Mesothelial cell of epicardium (in vitro differentiated cells): ENCODE results near the gene EIF3B. TPM values are rescaled to one million over a fixed set of nuclear protein-coding genes. Genes with fewer than 3 reads are reported as not detected.
A peak's percentile ranks its signal among the peaks of the same experiment; 100 is the strongest.
"Not testable (repeated sequence)": the region's sequence is repeated elsewhere in the genome, so short reads cannot be mapped to it uniquely, and the experiment has no call there.

Experiments used
- DNase-seq, 2 experiments: peaks; one replicate each; pipeline ENCODE4 v3.0.0; 2021; ENCODE audit warnings: low spot score in 2 of 2; ENCODE audit not compliant: unreplicated experiment in 2 of 2
- H3K27ac Mint-ChIP-seq: 2 replicates; pipeline ENCODE4 v1.8.0; 2021; ENCODE audit warnings: mixed read lengths
- H3K27me3 Mint-ChIP-seq: 2 replicates; pipeline ENCODE4 v1.8.0; 2021; ENCODE audit warnings: low read depth, mixed read lengths
- H3K36me3 Mint-ChIP-seq: 2 replicates; pipeline ENCODE4 v1.8.0; 2021; ENCODE audit warnings: mixed read lengths
- H3K4me1 Mint-ChIP-seq: 2 replicates; pipeline ENCODE4 v1.8.0; 2021; ENCODE audit warnings: mixed read lengths
- H3K4me3 Mint-ChIP-seq: 2 replicates; pipeline ENCODE4 v1.8.0; 2021; ENCODE audit warnings: mild to moderate bottlenecking, moderate library complexity, mixed read lengths
- H3K9me3 Mint-ChIP-seq: 2 replicates; pipeline ENCODE4 v1.8.0; 2021; ENCODE audit warnings: mixed read lengths
- total RNA-seq: library from RNA; stranded (reverse); gene quantifications from 3 replicates; pipeline ENCODE4 v1.2.1, GENCODE V29; 2021
- TF ChIP-seq, protein P1 (sequence below): fragments of 200-600 bp; sonication (generic); IDR thresholded peaks from one replicate; pipeline ENCODE4 v1.5.0; 2021; ENCODE audit warnings: antibody characterized with exemption; ENCODE audit not compliant: unreplicated experiment

EIF3B gene
- total RNA-seq: 198 to 200 TPM (median 199 TPM) in 3 replicates

DNA sequence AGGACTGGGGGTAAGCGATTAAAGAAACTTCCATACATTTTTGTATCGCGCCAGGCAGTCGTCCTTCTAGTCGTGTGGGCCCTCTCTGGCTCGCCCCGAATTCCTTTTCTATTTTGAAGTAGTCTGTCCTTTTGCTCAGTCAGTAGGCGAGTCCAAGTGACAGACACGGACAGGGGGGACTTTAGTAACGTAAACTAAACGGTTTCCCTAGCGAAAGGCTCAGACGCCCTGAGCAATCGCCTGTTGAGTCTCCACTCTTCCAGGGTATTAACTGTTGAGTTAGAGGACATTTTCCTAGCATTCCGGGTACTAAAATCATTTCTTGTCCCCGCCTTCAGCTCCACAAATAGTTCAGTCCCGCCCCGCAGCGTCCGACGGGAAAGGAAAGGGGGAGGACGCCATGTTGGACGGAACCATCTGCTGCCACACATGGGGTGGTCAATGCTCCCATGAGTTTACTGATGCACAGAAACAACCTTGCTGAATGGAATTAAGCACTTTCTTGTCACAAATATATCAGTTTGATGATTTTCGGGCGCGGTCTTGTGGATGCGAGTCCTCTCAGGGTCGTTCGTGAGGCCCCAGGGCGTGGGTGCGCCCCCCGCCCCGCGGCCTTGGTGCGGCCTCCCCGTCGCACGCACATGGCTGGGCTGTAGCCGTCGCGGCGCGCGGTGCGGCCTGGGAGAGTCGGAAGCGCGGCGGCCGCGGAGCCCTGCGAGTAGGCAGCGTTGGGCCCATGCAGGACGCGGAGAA is at the start of gene EIF3B:
TSS of gene EIF3B (plus strand) at position 642 of the 753 bp plus-strand sequence. CDS start at position 737, 95 bp downstream.
- peak; percentile 79 to 86 for DNase-seq
- Mint-ChIP-seq H3K4me3 (peak within 1 kb of the TSS; percentile 88), H3K36me3 (peaks cover 3% of the 10 kb centered on the region), H3K27me3 (no peaks in the 10 kb centered on the region), H3K27ac (peak within 1 kb of the TSS; percentile 100), H3K9me3 (no peaks in the 10 kb centered on the region), H3K4me1 (peaks cover 24% of the 10 kb centered on the region)
- TF ChIP-seq, protein P1, sequence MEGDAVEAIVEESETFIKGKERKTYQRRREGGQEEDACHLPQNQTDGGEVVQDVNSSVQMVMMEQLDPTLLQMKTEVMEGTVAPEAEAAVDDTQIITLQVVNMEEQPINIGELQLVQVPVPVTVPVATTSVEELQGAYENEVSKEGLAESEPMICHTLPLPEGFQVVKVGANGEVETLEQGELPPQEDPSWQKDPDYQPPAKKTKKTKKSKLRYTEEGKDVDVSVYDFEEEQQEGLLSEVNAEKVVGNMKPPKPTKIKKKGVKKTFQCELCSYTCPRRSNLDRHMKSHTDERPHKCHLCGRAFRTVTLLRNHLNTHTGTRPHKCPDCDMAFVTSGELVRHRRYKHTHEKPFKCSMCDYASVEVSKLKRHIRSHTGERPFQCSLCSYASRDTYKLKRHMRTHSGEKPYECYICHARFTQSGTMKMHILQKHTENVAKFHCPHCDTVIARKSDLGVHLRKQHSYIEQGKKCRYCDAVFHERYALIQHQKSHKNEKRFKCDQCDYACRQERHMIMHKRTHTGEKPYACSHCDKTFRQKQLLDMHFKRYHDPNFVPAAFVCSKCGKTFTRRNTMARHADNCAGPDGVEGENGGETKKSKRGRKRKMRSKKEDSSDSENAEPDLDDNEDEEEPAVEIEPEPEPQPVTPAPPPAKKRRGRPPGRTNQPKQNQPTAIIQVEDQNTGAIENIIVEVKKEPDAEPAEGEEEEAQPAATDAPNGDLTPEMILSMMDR: no peak

DNA sequence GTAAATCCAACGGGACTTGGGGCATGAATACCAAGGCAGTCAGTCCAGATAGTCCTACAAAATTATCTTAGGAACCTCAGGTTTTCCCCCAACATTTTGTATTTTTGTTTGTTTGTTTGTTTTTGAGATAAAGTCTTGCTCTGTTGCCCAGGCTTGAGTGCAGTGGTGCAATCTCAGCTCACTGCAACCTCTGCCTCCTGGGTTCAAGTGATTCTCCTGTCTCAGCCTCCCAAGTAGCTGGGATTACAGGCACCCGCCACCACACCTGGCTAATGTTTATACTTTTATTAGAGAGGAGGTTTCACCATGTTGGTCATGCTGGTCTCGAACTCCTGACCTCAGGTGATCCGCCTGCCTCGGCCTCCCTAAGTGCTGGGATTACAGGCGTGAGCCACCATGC is 49.4 kb upstream of the EIF3B start:
- H3K4me1 Mint-ChIP-seq: peaks cover 43% of the 10 kb centered on the region
- not testable (repeated sequence) for DNase-seq, H3K4me3 Mint-ChIP-seq, H3K27me3 Mint-ChIP-seq, H3K36me3 Mint-ChIP-seq, H3K9me3 Mint-ChIP-seq
- peak overlapping the region; percentile 99 for H3K27ac Mint-ChIP-seq

DNA sequence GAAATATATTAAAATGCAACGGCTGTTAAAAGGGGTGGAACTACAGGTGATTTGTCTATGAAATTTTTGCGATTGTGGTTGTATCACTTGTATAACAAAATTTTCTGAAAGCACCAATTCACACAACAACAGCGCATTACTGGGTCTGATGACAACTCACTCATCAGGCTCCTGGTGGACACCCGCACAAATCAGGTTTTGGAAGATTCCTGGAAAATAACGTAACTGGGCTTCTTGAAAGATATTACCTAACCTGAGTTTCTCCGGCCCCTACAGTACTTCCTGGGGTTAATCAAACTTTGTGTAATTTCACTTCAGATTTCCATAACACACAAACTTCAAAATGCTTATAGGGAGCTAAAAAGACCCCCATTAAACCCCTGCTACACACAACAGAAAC is 47.9 kb upstream of the EIF3B start:
- TF ChIP-seq, protein P1: no peak
- DNase-seq: no peak
- H3K4me1 Mint-ChIP-seq: peaks cover 38% of the 10 kb centered on the region
- no peaks in the 10 kb centered on the region for H3K27me3 Mint-ChIP-seq
- H3K9me3 Mint-ChIP-seq: no peaks in the 10 kb centered on the region
- H3K27ac Mint-ChIP-seq: peak overlapping the region; percentile 99
- peaks cover 4% of the 10 kb centered on the region for H3K36me3 Mint-ChIP-seq
- H3K4me3 Mint-ChIP-seq: peak overlapping the region; percentile 40

DNA sequence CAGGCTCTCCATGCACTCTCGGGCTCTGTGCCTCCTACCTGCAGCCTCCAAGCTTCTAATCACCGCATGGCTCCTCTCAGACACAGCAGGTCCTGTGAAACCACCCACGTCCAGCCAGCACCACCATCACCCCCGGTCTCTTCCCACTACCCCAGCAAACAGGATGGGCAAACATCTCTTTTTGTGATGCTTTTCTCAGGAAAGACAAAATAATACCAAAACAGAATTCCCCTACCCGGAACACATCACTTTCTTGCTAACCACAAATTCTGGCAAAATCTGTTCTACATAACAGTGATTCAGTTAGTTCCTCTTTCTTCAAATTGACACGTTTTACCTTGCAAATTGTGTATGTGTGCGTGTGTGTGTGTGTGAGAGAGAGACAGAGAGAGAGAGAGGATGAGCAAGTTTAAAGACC is 46.9 kb upstream of the EIF3B start:
- Mint-ChIP-seq H3K4me1 (peaks cover 47% of the 10 kb centered on the region), H3K27ac (peak overlapping the region; percentile 88), H3K27me3 (no peaks in the 10 kb centered on the region), H3K9me3 (no peaks in the 10 kb centered on the region), H3K4me3 (no peak overlapping the region), H3K36me3 (peaks cover 2% of the 10 kb centered on the region)
- TF ChIP-seq, protein P1: no peak
- no peak for DNase-seq

DNA sequence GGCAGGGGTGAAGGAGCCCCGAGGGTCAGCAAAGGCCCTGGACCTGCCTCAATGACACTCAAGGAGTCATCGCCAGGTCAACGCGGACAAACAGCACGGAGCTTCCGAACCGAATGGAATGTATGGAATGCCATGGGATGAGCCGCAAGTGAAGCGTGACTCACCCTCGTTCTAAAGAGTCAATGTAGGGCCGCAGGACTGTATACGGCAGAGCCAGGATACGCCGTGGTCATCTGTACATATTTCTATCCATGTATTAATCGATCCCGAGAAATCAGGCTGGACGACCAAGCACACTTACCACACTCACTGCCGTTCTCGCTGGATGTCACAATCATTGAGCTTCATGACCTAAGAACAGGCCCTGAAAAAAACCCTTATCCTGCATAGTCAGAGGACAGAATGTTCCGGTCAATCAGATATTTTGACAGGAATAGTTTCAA is 44.7 kb upstream of the EIF3B start:
- no peaks in the 10 kb centered on the region for H3K9me3 Mint-ChIP-seq
- peak in 1 of 2 experiments; percentile 59 for DNase-seq
- TF ChIP-seq, protein P1: no peak
- no peaks in the 10 kb centered on the region for H3K27me3 Mint-ChIP-seq
- H3K4me3 Mint-ChIP-seq: peak overlapping the region; percentile 54
- peaks cover 45% of the 10 kb centered on the region for H3K4me1 Mint-ChIP-seq
- no peaks in the 10 kb centered on the region for H3K36me3 Mint-ChIP-seq
- peak overlapping the region; percentile 98 for H3K27ac Mint-ChIP-seq

DNA sequence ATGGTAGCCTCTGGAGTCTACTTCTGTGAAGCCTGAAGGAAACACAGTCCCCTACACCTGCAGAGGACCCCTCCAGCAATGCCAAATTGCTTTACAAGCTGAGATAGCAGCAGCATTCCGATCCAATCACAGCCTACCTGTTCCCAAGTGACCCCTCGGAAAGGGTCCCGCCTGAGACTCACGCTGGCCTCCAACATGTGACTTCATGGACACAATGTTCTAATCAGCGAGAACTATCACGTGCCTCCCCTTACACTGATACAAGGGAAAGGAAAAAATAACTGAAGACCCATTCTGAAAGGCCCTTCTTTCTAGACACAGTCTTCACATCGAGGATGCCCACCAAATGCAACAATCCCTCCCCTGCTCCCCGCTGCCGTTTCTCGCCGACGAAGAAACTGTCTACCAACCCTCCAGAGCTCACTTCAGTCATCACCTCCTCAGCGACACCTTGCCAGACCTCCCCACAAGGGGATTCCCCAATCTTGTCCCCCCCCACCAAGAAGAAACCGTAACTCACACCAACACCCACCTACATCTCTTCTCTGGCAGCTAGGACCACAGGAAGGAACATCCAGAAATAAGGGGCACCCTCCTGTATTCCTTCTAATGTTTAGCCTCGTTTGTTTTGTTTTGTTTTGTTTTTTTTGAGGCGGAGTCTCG is 42.2 kb upstream of the EIF3B start:
- DNase-seq: no peak
- Mint-ChIP-seq H3K4me1 (peaks cover 30% of the 10 kb centered on the region), H3K27ac (peak overlapping the region; percentile 90), H3K36me3 (no peaks in the 10 kb centered on the region), H3K9me3 (no peaks in the 10 kb centered on the region), H3K27me3 (no peaks in the 10 kb centered on the region), H3K4me3 (peak overlapping the region; percentile 62)
- TF ChIP-seq, protein P1: no peak
